AG09319 (cell line): ENCODE results near the gene ICA1L.
A peak's percentile ranks its signal among the peaks of the same experiment; 100 is the strongest.
"Not testable (repeated sequence)": the region's sequence is repeated elsewhere in the genome, so short reads cannot be mapped to it uniquely, and the experiment has no call there.

ENCODE experiments used
- DNase-seq: peaks from one replicate; pipeline ENCODE4 v3.0.0-alpha.2; 2010; ENCODE audit warnings: low read depth; ENCODE audit errors: extremely low read depth
- TF ChIP-seq, protein P1 (sequence below): IDR thresholded peaks from 2 replicates; pipeline ENCODE4 v1.5.1; 2011; ENCODE audit warnings: low read depth, mild to moderate bottlenecking, inconsistent platforms, low read length, moderate library complexity

The ICA1L gene

DNA sequence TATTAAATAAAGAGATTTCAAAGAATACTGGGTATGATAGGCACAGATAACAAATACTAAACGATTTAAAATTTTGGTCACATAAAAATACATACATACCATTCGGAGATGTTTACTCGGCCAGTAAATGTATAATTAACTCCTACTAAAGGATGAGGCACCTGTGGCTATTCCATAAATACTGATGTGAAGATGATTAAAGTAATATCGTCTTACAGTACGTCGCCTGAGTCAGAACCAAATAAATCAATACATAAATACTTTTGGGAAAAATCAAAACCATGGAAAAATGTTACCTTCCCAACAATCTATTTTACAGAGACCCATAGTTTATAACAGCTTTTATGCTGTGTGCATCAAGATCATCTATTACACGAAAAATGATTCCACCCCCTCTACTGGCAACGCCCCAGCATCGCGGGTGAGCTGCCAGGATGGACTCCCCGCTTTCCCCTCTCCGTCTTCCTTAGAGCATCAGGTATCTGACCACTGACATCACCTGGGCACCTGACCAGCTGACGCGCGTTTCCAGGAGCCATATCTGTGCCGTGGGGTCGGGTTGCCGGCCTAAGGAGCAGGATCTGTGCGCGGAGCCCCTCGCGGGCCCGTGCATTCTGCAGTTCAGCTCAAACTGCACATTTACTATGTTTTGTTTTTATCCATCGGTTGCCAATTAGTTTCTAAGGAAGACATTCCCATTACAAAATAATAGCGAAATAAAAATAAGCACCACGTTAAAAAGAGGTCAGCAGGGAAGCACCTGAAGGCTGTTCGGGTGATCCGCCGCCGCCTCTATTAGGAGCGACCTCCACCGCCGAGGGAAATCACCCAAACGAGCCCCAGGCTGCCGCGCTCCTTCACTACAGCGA, 901 bp downstream of the ICA1L start:
- DNase-seq, result no peak
- TF ChIP-seq, protein P1, sequence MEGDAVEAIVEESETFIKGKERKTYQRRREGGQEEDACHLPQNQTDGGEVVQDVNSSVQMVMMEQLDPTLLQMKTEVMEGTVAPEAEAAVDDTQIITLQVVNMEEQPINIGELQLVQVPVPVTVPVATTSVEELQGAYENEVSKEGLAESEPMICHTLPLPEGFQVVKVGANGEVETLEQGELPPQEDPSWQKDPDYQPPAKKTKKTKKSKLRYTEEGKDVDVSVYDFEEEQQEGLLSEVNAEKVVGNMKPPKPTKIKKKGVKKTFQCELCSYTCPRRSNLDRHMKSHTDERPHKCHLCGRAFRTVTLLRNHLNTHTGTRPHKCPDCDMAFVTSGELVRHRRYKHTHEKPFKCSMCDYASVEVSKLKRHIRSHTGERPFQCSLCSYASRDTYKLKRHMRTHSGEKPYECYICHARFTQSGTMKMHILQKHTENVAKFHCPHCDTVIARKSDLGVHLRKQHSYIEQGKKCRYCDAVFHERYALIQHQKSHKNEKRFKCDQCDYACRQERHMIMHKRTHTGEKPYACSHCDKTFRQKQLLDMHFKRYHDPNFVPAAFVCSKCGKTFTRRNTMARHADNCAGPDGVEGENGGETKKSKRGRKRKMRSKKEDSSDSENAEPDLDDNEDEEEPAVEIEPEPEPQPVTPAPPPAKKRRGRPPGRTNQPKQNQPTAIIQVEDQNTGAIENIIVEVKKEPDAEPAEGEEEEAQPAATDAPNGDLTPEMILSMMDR, result peak; percentile 37

DNA sequence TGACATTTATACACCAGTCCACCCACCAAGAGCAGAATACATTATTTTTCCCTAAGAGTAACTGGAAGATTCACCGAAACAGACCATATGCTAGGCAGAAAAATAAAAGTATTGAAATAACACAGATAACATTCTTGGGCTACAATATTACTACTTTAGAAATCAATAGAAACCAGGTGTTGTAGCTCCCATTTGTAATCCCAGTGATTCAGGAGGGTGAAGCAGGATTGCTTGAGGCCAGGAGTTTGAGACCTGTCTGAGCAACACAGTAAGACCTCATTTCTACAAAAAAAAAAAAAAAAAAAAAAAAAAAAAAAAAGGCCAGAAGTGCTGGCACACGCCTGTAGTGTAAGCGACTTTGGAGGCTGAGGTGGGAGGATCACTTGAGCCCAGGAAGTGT, 9.6 kb downstream of the ICA1L start:
- DNase-seq, result no peak
- TF ChIP-seq, protein P1, result no peak

DNA sequence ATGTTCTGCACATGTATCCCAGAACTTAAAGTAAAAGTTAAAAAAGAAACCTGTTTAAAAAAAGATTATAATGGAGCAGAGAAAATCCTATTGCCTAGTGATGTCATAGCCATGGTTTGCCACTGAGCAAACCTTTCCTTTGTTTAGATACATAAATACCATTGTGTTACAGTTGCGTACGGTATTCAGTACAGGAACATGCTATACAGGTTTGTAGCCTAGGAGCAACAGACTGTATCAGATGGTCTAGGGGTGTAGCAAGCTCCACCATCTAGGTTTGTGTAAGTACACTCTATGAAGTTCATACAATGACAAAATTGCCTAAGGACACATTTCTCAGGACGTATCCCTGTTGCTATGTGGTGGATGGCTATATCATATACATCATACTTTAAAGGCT, 13.0 kb downstream of the ICA1L start:
- TF ChIP-seq, protein P1, result no peak
- no peak for DNase-seq

DNA sequence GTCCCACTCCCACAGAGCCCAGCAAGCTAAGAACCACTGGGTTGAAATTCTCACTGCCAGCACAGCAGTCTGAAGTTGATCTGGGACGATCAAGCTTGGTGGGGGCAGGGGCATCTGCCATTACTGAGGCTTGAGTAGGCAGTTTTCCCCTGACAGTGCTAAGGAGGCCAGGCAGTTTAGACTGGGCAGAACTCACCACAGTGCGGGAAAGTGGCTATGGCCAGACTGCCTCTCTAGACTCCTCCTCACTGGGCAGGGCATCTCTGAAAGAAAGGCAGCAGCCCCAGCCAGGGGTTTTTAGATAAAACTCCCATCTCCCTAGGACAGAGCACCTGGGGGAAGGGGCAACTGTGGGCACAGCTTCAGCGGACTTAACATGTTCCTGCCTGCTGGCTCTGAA, 22.2 kb downstream of the ICA1L start:
- DNase-seq, result not testable (repeated sequence)

DNA sequence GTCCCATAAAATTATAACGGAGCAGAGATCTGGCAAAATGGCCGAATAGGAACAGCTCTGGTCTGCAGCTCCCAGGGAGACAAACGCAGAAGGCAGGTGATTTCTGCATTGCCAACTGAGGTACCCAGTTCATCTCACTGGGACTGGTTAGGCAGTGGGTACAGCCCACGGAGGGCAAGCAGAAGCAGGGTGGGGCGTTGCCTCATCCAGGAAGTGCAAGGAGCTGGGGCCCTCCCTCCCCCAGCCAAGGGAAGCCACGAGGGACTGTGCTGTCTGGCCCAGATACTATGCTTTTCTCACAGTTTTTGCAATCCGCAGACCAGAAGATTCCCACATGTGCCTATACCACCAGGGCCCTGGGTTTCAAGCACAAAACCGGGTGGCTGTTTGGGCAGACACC, 22.8 kb downstream of the ICA1L start:
- no peak for DNase-seq
- TF ChIP-seq, protein P1, result no peak

DNA sequence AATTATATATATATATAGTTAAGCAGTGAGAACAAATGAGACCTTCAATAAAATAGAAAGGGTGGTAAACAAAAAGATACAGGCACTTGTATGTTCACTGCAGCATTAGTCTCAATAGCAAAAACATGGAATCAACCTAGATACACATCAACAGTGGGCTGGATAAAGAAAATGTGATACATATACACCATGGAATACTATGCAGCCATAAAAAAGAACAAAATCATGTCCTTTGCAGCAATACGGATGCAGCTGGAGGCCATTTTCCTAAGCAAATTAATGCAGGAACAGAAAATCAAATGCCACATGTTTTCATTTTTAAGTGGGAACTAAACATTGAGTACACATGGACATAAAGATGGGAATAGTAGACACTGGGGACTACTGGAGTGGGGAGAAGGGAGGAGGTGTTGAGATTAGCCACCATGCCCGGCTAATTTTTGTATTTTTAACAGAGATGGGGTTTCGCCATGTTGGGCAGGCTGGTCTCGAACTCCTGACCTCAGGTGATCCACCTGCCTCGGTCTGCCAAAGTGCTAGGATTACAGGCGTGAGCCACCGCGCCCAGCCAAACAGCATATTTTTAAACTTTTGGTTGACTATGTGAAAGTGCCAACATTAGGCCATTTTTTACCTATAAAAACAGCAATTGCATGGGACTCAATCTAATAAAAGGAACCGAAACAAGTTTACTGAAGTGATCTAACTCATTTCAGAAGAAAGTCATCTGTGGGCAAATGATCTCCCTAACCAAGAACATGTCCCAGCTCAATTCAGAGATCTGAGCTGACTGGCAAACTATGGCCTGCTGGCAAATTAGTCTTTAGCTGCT, 23.7 kb downstream of the ICA1L start:
- no peak for DNase-seq
- TF ChIP-seq, protein P1, result no peak

DNA sequence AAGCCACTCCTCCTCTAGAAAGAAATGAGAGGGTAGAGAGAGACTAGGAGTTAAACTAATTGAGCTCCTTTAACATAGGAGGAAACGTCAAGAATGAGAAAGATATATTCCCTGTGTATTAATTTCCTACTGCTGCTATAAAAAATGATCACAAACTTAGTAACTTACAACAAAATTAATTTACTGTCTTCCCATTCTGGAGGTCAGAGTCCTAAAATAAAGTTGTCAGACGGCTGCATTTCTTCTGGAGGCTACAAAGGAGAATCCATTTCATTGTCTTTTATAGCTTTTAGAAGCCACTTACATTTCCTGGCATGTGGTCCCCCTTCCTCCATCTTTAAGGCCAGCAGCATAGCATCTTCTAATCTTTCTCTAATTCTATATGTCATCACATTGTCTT, 26.9 kb downstream of the ICA1L start:
- no peak for DNase-seq
- TF ChIP-seq, protein P1, result no peak
